Suprapubic skin (tissue), 4 donors: ENCODE data around the gene AGR2. TPM values are rescaled to one million over a fixed set of nuclear protein-coding genes. Genes with fewer than 3 reads are reported as not detected.
A peak's percentile ranks its signal among the peaks of the same experiment; 100 is the strongest.

ENCODE experiments used
- DNase-seq, 2 donors: peaks; one replicate each; pipeline ENCODE4 v3.0.0-alpha.2; 2019; ENCODE audit warnings: low spot score in 2 of 2
- H3K27ac ChIP-seq: fragments of 200-600 bp; sonication (generic); one replicate; pipeline ENCODE4 v1.5.1; 2019
- H3K27me3 ChIP-seq: fragments of 200-600 bp; sonication (generic); one replicate; pipeline ENCODE4 v1.5.1; 2019
- H3K36me3 ChIP-seq: fragments of 200-600 bp; sonication (generic); one replicate; pipeline ENCODE4 v1.5.1; 2019
- H3K4me1 ChIP-seq: fragments of 200-600 bp; sonication (generic); one replicate; pipeline ENCODE4 v1.5.1; 2019
- H3K4me3 ChIP-seq: fragments of 200-600 bp; sonication (generic); one replicate; pipeline ENCODE4 v1.5.1; 2019; ENCODE audit warnings: mild to moderate bottlenecking
- H3K9me3 ChIP-seq: fragments of 200-600 bp; sonication (generic); one replicate; pipeline ENCODE4 v1.5.1; 2019
- CTCF ChIP-seq, 2 donors: fragments of 200-600 bp in 1 of 2; fragments of 450-650 bp in 1 of 2; sonication (generic) in 1 of 2; IDR thresholded peaks; one replicate each; pipeline ENCODE4 v1.5.1; 2016 to 2019; ENCODE audit warnings: antibody characterized with exemption in 2 of 2, mild to moderate bottlenecking in 1 of 2, moderate library complexity in 1 of 2
- EP300 ChIP-seq: sonication (generic); formaldehyde crosslinking; IDR thresholded peaks from one replicate; pipeline ENCODE4 v1.6.1; 2017; ENCODE audit warnings: antibody characterized with exemption
- POLR2A ChIP-seq, 2 donors: fragments of 450-650 bp; IDR thresholded peaks; one replicate each; pipeline ENCODE4 v1.6.1; 2017; ENCODE audit warnings: antibody characterized with exemption in 2 of 2, mild to moderate bottlenecking in 2 of 2, moderate library complexity in 2 of 2
- POLR2AphosphoS5 ChIP-seq, 3 donors: sonication (generic); formaldehyde crosslinking; IDR thresholded peaks; one replicate each; pipeline ENCODE4 v1.6.1; 2017; ENCODE audit warnings: antibody characterized with exemption in 3 of 3
- WGBS: methylation state at CpG from one replicate; pipeline ENCODE4 v1.1.5; 2018; 5-methylcytosine and 5-hydroxymethylcytosine counted together
- total RNA-seq, 4 donors: library from RNA; depleted of rRNA; stranded (reverse); fragments of >200 nt; gene quantifications; one replicate each; pipeline ENCODE4 v1.1.0, GENCODE V29; 2016

The AGR2 gene
- total RNA-seq, 4 donors from 2014 or later: 8.5 to 19.3 (median 15.8) TPM; not detected in 1

GRCh38 chr7:16758631-16759611 is 45.9 kb downstream of the AGR2 start:
- Histone ChIP-seq H3K36me3 (no peaks in the 10 kb centered on the region), H3K27me3 (no peaks in the 10 kb centered on the region), H3K4me1 (peaks cover 12% of the 10 kb centered on the region), H3K9me3 (peaks cover 4% of the 10 kb centered on the region), H3K4me3 (no peak overlapping the region), H3K27ac (no peak overlapping the region)
- DNase-seq: no peak
- WGBS: 81% methylated on average over 10 of the region's 10 CpGs
- TF ChIP-seq CTCF (IDR thresholded peaks at IDR 0.05): no peak
- no peak for TF ChIP-seq EP300
- no peak for TF ChIP-seq POLR2A (IDR thresholded peaks at IDR 0.05)
- TF ChIP-seq POLR2AphosphoS5 (IDR thresholded peaks at IDR 0.05): no peak

- TF ChIP-seq EP300 (no peak), POLR2AphosphoS5 (IDR thresholded peaks at IDR 0.05) (no peak), POLR2A (IDR thresholded peaks at IDR 0.05) (no peak), CTCF (IDR thresholded peaks at IDR 0.05) (no peak)
- Histone ChIP-seq H3K27ac (no peak overlapping the region), H3K4me1 (peaks cover 18% of the 10 kb centered on the region), H3K27me3 (no peaks in the 10 kb centered on the region), H3K36me3 (no peaks in the 10 kb centered on the region), H3K4me3 (no peak overlapping the region), H3K9me3 (no peaks in the 10 kb centered on the region)
- 86% methylated on average over 6 of the region's 6 CpGs for WGBS
- no peak for DNase-seq
Observed at GRCh38 chr7:16758036-16758435, 46.8 kb downstream of the AGR2 start.

GRCh38 chr7:16755397-16755796 is 49.4 kb downstream of the AGR2 start:
- no peaks in the 10 kb centered on the region for H3K9me3 ChIP-seq
- no peak overlapping the region for H3K27ac ChIP-seq
- TF ChIP-seq POLR2A (IDR thresholded peaks at IDR 0.05) (no peak), EP300 (no peak), POLR2AphosphoS5 (IDR thresholded peaks at IDR 0.05) (no peak), CTCF (IDR thresholded peaks at IDR 0.05) (no peak)
- no peaks in the 10 kb centered on the region for H3K36me3 ChIP-seq
- H3K4me3 ChIP-seq: peak overlapping the region; percentile 84
- no peak for DNase-seq
- H3K4me1 ChIP-seq: peaks cover 19% of the 10 kb centered on the region
- no peaks in the 10 kb centered on the region for H3K27me3 ChIP-seq

- Histone ChIP-seq H3K27ac (peak overlapping the region; percentile 74), H3K4me3 (peak overlapping the region; percentile 84)
- WGBS: 44% methylated on average over 6 of the region's 6 CpGs
Observed at GRCh38 chr7:16754856-16755317, 49.9 kb downstream of the AGR2 start.

More at GRCh38 chr7:16754856-16755317, 49.9 kb downstream of the AGR2 start:
- Histone ChIP-seq H3K27me3 (no peaks in the 10 kb centered on the region), H3K36me3 (no peaks in the 10 kb centered on the region), H3K9me3 (no peaks in the 10 kb centered on the region), H3K4me1 (peaks cover 19% of the 10 kb centered on the region)
- TF ChIP-seq POLR2A (IDR thresholded peaks at IDR 0.05): no peak
- TF ChIP-seq EP300: no peak
- TF ChIP-seq POLR2AphosphoS5 (IDR thresholded peaks at IDR 0.05): no peak
- TF ChIP-seq CTCF (IDR thresholded peaks at IDR 0.05): no peak
- no peak for DNase-seq
